Esophagus squamous epithelium (tissue), 4 donors: Measurements from ENCODE around the gene SATB2.

Source experiments
- CTCF ChIP-seq, 6 experiments: fragments of 450-650 bp in 4 of 6; fragments of 200-600 bp in 2 of 6; sonication (generic) in 2 of 6; IDR thresholded peaks; one replicate each; pipeline ENCODE4 v1.5.1; 2016 to 2019; ENCODE audit warnings: antibody characterized with exemption in 6 of 6, mild to moderate bottlenecking in 4 of 6, moderate library complexity in 4 of 6
- POLR2A ChIP-seq, 4 donors: fragments of 450-650 bp; IDR thresholded peaks; one replicate each; pipeline ENCODE4 v1.6.1; 2017; ENCODE audit warnings: antibody characterized with exemption in 4 of 4, mild to moderate bottlenecking in 4 of 4, moderate library complexity in 3 of 4

- TF ChIP-seq POLR2A (IDR thresholded peaks at IDR 0.05) (no peak), CTCF (IDR thresholded peaks at IDR 0.05) (no peak)
Observed at GRCh38 chr2:199336546-199336945, 121.2 kb downstream of the SATB2 start.
